C4-2B (cell line): ENCODE measurements around the gene SPOCK1.

Experiments used
- ZFX ChIP-seq: fragments of 450-650 bp; IDR thresholded peaks from 2 replicates; pipeline ENCODE4 v1.6.1; 2017
- TF ChIP-seq, protein P1 (sequence below): fragments of 450-650 bp; conservative IDR thresholded peaks from 2 replicates; pipeline ENCODE4 v1.5.1; 2017; ENCODE audit warnings: mild to moderate bottlenecking

DNA sequence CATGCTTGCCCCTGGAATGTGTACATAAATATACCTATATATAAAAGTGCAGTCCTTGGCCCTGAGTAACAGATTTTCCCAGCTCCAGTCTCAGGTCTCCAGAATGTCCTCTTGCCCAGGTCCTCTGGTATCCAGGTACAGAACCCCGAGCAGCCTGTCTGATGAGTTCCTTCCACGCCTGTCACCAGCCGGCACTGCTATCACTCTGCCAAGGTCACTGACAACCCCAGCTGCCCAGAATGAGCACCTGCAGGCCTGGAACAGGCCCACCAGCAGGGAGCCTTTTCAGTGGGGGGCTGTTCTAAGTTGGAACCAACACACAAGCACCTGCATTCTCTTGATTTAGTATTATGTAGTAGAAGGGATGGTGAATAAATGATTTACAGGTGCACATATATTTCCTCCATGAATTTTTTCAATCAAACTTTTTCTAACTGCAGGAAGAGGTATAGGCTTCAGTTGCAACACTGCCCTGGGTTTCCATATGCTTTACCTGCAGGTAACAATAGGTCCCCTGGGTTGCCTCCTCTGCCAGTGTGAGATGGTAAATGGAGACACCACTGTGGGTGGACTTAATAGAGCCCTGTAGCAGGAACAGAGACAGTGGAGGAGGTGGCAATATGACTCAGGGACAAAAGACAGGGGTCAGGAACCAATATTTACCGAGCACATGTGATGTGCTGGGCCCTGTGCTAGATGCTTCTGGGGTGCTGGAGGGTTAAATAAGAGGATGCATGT is 291.9 kb downstream of the SPOCK1 start:
- TF ChIP-seq, protein P1, sequence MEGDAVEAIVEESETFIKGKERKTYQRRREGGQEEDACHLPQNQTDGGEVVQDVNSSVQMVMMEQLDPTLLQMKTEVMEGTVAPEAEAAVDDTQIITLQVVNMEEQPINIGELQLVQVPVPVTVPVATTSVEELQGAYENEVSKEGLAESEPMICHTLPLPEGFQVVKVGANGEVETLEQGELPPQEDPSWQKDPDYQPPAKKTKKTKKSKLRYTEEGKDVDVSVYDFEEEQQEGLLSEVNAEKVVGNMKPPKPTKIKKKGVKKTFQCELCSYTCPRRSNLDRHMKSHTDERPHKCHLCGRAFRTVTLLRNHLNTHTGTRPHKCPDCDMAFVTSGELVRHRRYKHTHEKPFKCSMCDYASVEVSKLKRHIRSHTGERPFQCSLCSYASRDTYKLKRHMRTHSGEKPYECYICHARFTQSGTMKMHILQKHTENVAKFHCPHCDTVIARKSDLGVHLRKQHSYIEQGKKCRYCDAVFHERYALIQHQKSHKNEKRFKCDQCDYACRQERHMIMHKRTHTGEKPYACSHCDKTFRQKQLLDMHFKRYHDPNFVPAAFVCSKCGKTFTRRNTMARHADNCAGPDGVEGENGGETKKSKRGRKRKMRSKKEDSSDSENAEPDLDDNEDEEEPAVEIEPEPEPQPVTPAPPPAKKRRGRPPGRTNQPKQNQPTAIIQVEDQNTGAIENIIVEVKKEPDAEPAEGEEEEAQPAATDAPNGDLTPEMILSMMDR, result no peak
- no peak for TF ChIP-seq ZFX
